Peyer's patch (tissue), 4 donors: ENCODE measurements around the gene ALDH7A1. TPM values are rescaled to one million over a fixed set of nuclear protein-coding genes. Genes with fewer than 3 reads are reported as not detected.

Experiments used
- small RNA-seq, 2 donors: library from RNA; depleted of rRNA; stranded (forward); fragments of <200 nt; gene quantifications; one replicate each; pipeline ENCODE3, GENCODE V24; 2016
- total RNA-seq, 4 donors: library from RNA; depleted of rRNA; stranded (reverse); fragments of >200 nt; gene quantifications; one replicate each; pipeline ENCODE4 v1.1.0, GENCODE V29; 2016

Gene ALDH7A1
- total RNA-seq, 4 donors from 2014 or later: 19.4 to 25.7 (median 22.0) TPM

Small RNAs within 50 kb of the gene (small RNA-seq; reads per million reads assigned to genes)
- gene RNU6-290P: 0 reads per million in 2 donors

Other genes with a start within 250 kb of the ALDH7A1 start
- 100 to 1,000 TPM in 3 of 4 donors, 10 to 100 TPM in 1; 38.0 to 165 (median 129) TPM for gene GRAMD2B, start 171.8 kb downstream of the ALDH7A1 start, total RNA-seq
- 10 to 100 TPM; 25.6 to 31.4 (median 27.4) TPM for gene PHAX, start 5.7 kb upstream of the ALDH7A1 start, total RNA-seq
- 10 to 100 TPM; 18.6 to 83.3 (median 23.1) TPM for gene LMNB1, start 181.9 kb upstream of the ALDH7A1 start, total RNA-seq